Activated CD4-positive, alpha-beta T cell treated with anti-CD3 and anti-CD28 coated beads for 48 hours (primary cell): ENCODE measurements around the gene MYCN.
"Not testable (repeated sequence)": the region's sequence is repeated elsewhere in the genome, so short reads cannot be mapped to it uniquely, and the experiment has no call there.

Source experiments
- DNase-seq: peaks from one replicate; pipeline ENCODE4 v3.0.0-alpha.2; 2020

MYCN gene

GRCh38 chr2:15945909-15946705 lies 5.8 kb downstream of the MYCN start:
- no peak for DNase-seq

DNA sequence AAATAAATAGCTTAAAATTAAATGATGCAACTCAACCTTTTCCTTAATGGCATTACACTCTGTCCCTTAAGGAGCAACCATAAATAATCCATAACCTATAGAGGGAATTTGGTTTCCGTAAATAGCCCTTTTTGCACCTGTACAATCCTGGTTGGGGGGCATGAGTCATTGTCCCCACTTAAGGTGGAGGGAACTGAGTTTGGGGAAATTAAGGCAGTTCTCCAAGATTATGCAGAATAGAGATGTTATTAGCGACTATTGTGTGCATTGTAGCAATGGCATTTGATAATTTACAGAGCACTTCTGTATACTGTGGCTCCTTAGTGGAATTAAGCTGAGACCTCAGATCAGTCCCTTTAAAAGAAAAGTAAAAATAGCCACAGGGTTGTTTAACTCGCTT lies 6.6 kb downstream of the MYCN start:
- DNase-seq = no peak

DNA sequence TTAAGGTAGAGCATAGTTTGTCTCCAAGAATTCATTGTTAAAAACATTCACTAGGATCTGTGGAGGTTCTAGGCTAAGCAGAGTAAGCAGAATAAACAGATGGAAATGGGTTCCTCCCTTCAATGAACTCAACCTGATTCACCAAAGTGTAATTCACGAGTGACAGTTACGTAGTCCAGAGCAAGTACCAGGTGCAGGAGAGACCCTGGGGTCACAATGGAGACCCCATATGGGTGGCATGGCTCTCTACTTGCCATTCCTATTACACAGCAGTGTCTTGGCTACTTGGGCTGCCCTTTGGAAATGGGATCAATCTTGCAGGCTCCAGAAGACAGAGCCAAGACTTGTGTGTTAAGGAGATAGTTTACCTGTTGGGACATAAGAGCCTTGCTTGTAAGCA lies 7.1 kb downstream of the MYCN start:
- no peak for DNase-seq

DNA sequence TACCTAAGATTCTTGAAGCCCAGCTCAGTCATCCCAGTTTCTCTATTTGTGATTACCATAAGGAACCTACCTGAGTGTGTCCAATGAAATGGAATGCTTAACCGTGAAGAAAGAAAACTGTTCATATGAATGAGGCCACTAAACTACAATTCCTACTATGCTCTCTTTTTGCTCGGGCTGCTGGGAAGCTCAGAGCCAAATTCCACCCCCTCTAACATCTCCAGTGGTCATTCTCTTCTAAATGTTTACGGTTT lies 8.3 kb downstream of the MYCN start:
- DNase-seq = no peak

GRCh38 chr2:15949126-15949525 lies 8.8 kb downstream of the MYCN start:
- DNase-seq = no peak

GRCh38 chr2:15949551-15949950 lies 9.2 kb downstream of the MYCN start:
- no peak for DNase-seq

DNA sequence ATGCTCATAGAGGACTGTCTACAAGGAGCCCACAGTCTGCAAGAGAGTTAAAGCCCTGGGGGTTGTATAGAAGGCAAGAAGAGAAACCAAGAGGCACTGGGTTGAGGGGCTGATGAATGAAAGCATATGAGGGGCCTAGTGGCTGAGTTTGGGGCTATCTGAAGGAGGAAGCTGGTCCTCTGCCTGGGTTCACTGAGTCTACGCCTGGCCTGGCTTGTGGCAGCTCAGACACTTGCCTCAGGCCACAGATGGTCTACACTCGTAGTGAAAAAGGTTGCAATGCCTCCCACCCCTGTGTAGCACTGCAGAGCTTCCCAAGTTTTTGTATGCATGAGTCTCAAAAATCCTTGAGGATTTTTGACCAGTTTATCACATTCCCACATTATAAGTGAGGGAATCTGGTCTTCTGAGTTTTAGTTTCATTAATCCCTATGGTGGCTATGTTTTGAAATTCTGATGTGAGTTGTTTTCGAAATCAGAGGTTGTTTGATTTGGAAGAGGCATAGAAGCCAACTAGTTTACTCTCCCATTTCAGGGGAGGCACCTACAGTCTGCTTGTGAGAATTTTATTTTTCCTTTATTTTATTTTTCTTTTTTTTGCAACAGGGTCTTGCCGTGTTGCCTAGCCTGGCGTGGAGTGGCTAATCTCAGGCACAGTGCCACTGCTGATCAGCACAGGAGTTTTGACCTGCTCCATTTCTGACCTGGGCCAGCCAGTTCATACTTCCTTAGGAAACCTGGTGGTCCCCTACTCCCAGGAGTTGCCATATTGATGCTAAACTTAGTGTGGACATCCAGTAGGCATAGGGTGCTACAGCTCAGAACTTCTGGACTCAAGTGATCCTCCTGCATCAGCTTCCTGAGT lies 10.0 kb downstream of the MYCN start:
- no peak for DNase-seq

DNA sequence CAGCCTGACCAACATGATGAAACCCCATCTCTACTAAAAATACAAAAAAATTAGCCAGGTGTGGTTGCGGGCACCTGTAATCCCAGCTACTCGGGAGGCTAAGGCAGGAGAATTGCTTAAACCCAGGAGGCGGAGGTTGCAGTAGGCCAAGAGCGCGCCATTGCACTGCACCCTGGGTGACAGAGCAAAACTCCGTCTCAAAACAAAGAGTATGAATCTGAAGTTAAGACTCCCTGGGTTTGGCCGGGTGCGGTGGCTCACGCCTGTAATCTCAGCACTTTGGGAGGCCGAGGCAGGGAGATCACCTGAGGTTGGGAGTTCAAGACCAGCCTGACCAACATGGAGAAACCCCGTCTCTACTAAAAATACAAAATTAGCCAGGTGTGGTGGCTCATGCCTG lies 11.6 kb downstream of the MYCN start:
- not testable (repeated sequence) for DNase-seq

GRCh38 chr2:15952451-15953146 lies 12.2 kb downstream of the MYCN start:
- DNase-seq = no peak

DNA sequence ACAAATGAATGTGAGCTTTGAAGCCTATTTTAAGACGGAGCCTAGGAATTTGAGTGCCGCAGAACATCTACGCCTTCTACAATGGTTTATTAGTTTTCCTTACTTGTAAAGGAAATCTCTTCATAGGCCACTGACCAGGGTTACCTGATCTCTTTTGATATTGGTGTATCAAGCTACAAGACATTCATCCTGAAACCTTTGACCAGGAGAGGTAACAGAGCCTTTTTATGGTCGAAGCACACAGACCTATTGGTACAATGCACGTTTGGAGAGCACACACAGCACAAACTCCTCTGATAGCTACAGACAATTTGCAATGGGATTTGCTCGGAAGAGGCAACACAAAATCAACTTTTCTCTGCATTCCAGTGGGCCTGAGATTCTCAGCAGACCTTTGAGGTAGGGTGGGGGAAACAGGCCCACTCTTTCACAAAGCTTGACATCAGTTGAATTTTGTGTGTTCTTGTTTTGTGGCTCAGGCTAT lies 12.8 kb downstream of the MYCN start:
- no peak for DNase-seq

- DNase-seq = no peak
These were observed 13.7 kb downstream of the MYCN start for GRCh38 chr2:15953891-15954680.

DNA sequence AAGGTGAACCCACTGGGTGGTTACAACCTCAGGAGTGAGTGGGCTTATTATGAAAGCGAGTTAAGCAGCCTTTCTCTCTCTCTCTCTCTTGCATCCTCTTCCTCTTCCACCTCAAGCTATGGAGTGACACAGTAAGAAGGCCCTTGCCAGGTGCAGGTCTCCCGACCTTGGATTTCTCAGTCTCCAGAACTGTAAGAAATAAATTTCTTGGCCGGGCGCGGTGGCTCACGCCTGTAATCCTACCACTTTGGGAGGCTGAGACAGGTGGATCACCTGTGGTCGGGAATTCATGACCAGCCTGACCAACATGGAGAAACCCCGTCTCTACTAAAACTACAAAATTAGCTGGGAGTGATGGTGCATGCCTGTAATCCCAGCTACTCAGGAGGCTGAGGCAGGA lies 14.4 kb downstream of the MYCN start:
- DNase-seq = no peak

DNA sequence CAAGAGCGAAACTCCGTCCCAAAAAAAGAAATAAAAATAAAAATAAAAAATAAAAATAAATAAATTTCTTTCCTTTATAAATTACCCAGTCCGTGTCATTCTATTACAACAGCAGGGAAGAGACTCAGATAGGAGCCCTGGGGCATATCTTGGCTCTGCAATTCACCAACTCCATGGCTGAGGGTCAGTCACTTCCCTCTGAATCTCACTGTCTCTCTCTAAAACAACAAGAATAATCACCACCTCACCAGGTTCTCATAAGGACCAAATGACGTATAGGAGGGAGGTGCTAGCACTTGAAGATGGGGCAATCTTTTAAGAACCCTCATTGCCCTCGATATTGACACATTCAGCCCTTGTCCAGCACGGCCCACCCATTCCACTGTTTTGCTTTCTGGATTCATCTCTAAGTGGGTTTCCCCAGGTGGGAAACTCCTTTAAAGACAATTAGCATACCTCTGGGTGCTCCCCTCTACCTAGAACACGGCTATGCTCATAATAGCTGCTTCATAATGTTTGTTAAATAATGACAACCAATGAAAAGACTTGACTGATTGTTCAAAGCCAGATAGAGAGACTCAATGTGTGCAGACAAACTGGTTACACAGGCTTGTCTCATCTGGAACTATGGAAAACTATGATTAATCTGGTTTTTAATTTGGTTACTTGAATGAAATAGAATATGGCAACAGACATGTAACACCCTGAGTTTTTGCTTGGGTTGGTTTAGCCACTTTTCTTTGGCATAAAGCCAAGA lies 15.1 kb downstream of the MYCN start:
- DNase-seq = no peak

DNA sequence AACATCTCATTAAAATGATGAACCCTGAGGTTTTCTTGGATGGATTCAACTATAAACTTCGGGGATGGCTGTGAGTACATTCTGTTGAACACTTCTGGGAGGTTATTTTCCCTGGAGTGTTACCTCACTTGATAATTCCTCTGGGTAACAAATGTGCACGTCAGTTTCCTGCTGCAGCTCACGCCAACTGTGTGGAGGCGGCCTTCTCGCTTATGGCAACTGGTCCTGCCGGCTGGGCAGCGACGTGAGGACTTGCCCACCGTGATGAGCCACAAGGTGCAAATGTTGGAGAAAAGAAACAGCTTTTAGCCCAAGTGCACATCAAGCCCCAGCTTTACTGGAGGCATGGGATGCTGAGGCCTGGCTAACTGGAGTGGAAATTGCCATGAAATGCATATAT lies 15.9 kb downstream of the MYCN start:
- DNase-seq = no peak

GRCh38 chr2:15956751-15957736 lies 16.7 kb downstream of the MYCN start:
- no peak for DNase-seq

DNA sequence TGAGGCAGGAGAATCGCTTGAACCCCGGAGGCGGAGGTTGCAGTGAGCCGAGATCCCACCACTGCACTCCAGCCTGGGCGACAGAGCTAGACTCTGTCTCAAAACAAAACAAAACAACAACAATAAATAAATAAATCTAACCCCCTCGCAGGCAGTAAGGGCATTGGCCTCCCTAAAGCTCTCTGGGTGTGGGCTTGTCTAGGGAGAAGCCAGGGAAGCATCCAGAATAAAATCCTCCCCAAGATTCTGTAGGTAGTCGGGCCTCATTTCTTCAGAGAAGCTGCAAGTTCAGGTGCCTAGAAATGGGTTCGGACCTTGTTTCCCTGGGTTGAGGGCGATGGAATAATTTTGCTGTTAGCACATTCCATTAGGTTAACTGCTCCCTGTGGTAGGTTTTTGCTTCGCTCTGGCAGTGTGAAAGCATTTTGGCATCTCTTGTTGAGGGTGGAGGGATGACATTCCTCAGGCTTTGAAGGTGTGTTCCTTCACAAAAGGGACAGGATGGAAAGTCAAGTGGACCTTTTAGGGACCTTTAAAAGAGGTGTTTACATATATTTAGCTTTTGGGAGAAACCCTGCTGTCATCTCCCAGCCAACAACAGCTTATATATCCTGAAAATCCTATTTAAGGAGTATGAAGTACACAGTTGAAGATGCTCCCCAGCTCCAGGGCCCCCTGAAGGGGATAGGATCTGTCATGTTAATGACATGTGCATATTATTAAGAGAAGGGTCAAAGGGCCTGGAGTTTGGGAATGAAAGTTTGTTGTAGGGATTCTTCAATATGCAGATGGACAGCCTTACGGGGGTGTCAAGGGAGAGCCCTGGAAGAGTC lies 17.7 kb downstream of the MYCN start:
- DNase-seq = no peak

DNA sequence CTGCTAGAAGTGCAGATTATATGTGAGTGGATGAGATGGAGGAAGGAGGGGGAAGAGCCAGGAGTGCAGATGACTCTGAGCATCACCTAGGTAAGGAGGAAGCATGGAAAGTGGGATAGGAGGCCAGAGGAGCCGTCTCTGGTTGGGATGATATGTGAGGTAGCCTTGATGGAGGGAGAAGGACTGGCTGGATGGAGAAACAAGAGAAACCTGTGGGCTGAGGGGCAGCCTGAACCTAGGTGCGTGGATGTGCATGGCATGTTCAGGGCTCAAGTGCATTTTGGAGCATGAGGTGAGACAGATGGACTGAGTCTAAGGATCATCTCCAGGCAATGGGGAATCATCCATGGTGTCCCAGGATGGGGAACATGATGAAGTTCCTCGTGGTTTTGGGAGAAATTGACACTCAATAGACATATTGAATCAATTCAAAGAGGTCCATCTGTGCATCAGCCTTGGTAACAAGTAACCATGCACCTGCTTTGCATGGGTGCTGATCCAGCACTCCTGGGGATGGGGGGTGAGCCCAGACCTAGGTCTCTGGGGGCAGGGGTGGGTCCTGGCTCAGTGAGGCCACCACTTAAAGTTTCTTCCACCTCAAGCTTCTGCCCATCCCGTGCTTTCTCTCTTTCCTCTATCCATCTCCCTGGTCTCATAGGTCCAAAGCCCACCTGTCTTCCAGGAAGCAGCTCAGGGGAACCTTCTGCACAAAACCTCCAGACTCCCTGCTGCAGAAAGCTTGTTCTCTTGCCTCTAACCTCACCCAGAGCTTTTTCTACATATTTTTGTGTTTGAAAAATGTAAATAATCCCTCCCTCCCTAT lies 19.2 kb downstream of the MYCN start:
- DNase-seq = no peak

DNA sequence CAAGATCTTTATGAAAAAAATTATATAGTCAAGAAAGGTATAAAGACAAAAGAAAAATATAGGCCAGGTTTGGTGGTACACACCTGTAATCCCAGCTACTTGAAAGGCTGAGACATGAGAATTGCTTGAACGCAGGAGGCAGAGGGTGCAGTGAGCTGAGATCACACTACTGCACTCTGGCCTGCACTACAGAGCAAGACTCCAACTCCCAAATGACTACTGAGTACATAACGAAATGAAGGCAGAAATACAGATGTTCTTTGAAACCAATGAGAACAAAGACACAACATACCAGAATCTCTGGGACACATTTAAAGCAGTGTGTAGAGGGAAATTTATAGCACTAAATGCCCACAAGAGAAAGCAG lies 19.8 kb downstream of the MYCN start:
- DNase-seq = not testable (repeated sequence)
